ENCODE measurements around the gene USP15.

USP15 gene

DNA sequence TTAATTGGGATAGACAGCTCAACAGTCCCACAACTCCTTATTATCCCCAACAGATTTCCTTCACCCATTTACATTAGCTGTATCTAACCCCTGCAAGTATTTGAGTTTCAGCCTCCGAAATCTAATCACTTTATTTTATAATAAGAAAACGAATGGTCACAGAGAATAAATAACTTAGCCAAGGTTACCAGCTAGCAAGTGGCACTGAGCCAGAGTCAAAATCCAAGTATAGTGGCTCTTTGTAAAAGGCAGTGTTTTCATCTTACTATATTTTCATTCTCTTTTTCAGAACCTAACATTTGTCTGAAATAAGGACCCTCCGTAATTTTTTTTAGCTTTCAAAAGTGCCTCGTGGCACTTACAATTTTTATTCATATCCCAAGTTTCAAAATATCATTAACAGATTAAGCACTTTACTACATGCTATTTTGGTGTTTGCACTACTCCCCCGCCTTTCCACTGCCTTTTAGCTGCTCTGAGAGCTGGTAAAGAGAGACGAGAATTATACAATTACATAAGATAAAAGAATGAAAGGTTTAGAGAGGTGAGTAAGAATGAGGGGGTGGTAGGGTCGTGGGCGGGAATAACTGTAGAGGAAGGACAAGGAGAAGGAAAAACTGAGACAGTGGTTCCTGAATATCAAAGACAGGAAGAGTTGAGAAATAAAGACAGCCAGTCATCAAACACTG lies 3.7 kb upstream of the USP15 start:
- DNase-seq (ENCODE audit: low read depth in 2 of 3, low spot score in 1 of 3): peak; percentile 22 to 50 (median 44)

DNA sequence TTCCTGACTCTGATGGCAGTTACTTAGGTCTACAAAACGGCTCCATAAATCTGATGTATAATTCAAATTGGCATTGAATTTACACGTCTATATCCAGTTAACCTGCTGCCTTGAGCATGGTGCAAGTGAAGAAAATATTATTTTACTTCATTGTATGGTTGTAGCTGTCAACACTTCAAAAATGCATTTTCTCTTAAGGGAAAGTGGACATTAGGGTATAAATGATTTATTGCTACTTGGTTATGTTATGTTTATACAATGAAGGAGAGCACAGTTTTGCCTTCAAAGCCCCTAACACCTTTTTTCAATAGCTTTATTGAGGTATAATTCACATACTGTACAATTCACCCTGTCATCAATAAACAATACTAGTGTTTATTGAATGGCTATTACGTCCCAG lies 2.0 kb upstream of the USP15 start:
- DNase-seq (ENCODE audit: low read depth in 2 of 3, low spot score in 1 of 3): no peak

DNA sequence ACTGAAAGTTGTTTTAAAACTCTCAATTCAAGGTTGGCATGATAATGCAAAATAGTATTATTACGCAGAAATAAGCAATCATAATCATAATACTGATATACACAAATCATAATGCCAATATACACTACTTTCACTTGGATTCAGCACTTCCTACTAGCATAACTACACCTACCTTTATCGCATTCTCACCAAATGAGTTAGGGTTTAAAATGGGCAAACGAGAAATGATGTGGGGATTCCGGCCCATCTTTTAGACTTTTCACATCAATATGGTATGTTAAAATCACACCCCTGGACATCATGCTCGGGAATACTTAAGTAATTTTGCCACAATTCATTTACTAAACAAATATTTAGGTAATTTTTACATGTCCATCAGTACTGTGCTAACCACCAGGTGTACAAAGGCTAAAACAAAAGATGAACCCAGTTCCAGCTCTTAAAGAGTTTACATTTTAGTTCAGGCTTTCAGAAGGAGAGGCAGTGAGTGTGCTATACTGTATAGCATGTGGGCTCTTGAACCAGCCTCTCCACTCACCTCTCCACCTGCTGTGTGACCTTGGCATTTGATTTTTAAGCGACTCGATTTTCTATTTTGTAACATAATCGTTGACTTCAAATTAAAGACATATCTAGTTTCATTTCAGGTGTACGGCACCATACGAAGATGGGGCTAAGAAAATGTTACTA lies 1.1 kb upstream of the USP15 start:
- no peak for DNase-seq (ENCODE audit: low read depth in 2 of 3, low spot score in 1 of 3)

DNA sequence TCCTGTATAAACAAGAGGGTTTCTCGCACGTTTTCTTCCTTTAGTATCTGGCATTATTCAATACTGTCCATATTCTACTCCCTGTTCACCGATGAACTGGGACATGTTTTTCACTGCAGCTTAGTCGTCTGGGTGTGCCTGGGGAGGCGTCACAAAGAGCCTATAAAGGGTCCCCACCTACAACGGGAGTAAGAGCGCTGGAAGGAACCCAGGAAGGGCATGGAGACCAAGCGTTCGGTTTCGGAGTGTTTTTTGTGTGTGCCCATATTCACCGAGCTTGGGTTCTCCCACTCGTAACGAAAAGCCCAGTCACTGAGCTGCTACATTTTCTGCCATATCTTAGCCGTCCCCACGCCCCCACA lies 592 bp upstream of the USP15 start:
- DNase-seq (ENCODE audit: low read depth in 2 of 3, low spot score in 1 of 3): no peak

DNA sequence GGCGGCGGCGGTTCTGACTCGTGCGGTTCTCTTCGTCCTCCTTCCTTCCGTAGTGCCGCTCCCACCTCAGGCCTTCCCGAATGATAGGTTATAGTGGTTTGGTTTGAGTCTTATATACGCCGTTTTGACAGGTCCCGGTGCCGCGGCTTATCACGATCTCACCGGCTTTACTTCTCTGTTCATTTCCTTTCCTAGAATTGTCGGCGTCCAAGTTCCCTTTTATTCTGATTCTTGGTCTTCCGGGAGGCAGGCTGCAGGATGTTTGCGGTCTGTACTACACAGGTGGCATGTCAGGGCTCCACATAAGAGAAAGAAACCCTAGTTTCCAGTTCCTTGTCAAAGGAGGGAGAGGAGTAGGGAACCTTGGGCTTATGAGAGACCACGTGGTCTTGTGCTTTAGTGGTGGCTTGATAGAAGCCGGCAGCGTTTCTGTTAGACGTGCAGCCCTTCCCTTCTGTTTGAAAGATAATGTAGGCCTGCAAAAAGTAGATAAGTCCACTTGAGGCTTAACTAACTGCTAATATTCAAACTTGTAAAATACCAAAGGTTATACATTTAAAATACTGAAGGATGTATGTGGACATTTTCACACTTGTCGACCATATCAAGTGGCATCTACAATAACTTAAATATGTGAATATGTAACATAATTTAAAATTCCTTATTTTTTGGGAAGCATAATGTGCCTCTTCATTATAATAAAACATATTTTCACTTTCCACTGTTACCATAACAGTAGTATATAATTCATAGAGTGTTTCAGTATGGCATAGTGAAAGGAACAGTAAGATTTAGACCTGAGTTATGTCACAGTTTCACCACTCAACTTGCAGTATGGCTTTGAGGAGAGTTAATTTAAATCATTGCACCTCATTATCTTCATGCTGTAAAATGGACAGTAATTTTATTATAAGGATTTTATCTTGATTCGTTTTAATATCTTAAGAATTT lies 804 bp downstream of the USP15 start:
- DNase-seq (ENCODE audit: low read depth in 2 of 3, low spot score in 1 of 3): peak; percentile 18 to 30 (median 22)

DNA sequence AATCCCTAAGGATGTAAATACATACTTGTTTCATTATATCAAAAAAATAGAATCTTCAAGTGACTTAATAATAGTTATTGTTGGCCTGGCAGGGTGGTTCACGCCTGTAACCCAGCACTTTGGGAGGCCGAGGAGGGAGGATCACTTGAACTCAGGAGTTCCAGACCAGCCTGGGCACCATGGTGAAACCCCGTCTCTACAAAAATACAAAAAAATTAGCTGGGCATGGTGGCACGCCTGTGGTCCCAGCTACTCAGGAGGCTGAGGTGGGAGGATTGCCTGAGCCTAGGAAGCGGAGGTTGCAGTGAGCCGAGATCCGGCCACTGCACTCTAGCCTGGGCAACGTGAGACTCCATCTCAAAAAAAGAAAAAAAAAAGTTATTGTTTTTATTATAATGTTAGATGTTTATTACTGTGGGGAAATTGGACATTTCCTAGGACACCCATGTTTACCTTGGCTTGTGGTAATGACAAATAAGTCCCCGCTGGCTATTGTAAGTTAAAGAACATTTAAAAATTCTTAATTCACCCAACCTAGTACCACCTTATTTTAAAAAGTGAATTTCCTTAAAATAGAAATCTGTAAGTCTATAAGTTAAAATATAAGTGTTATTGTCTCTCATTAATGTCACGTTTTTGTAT lies 1.8 kb downstream of the USP15 start:
- no peak for DNase-seq (ENCODE audit: low read depth in 2 of 3, low spot score in 1 of 3)

DNA sequence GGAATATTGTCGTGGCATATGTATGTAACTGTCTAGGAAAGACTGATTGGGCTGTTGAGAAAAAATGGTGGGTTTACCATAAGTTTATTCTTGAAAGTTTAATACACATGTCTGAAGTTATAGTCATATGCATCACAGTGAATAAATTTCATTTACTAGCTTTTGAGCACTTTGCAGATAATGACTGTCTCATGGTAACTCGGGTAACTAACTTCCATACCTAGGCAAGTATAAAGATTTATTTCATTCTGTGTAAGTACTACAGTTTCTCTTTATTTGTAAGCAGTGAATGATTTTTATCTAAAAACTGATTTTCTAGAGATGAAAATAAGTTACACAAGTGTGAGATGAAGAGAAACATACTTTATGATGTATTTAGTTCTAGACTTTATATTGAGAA lies 3.0 kb downstream of the USP15 start:
- no peak for DNase-seq (ENCODE audit: low read depth in 2 of 3, low spot score in 1 of 3)

DNA sequence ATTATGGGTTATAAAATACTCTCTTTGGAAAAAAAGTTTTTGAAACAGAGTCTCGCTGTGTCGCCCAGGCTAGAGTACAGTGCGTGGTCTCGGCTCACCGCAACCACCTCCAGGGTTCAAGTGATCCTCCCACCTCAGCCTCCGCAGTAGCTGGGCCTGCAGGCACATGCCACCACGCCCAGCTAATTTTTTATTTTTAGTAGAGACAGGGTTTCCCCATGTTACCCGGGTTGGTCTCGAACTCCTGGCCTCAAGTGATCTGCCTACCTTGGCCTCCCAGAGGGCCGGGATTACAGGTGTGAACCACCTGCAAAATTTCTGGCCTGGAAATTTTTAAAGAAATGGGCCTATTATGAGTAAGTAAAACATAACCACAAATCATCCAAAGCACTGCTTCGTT lies 3.8 kb downstream of the USP15 start:
- DNase-seq (ENCODE audit: low read depth in 2 of 3, low spot score in 1 of 3): peak in 1 of 3 donors; percentile 3

DNA sequence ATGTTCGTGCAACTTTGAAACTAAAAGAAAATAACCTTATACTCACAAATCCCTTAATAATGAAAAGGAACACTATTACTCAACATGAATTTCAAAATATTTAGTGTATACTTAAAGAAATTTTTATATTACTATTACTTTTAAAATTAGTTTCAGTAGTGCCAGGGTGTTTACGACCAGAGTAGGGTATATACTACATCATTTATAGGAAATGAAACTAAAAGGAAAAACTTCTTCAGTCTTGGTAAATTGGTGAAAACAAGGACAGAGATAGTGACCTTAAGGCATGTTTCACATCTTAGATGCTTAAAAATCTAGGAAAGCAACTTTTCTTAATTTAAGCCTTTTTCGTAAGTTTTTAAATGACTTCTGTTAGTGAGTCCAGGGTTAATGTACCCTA lies 4.5 kb downstream of the USP15 start:
- DNase-seq (ENCODE audit: low read depth in 2 of 3, low spot score in 1 of 3): no peak

DNA sequence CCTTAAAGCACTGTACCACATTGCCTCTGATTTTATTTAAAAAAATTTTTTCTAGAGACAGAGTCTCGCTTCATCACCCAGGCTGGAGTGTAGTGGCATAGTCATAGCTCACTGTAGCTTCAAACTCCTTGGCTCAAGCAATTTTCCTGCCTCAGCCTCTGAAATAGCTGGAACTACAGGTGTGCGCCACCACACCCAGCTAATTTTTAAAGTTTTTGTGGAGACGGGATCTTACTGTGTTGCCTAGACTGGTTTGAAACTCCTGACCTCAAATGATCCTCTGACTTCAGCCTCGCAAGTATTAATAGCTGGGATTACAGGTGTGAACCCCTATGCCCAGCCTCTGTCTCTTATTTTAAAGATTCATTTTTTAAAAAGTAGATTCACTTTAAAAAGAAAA lies 5.3 kb downstream of the USP15 start:
- no peak for DNase-seq (ENCODE audit: low read depth in 2 of 3, low spot score in 1 of 3)

DNA sequence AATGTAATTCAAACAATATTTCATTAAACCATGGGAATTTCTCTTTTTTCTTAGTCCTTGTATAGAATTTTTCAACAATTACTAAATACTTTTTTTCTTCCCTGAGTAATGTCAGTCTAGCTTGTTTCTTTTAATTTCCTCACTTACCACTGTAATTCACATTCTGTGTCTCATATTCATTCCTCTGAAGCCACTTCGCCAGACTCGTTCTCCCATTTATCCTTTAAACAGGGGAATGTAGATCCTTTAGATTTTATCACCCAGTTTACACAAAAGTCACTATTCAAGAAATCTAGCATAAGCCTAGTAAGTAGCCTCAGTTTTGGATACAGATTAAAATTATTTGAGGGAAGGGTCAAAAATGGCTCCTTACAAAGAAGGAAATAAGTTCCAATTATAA lies 6.8 kb downstream of the USP15 start:
- no peak for DNase-seq (ENCODE audit: low read depth in 2 of 3, low spot score in 1 of 3)

DNA sequence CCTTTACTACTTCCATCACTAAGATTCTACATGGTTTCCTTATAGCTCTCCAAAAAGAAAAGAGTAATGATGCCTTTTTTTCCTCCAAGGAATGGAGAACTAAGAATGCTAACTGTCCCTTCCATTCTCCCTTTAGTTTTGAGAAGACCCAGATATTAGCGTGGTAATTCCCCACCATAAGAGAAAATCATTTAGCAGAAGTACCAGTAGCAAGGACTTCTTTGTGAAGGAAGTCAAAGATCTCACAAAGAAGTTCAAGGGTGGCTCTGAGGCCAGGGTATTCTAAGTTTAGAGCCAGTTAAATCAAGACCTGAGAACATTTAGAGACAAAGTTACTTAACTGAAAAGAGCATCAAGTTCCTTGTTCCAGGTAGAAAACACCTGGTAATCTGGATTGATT lies 7.3 kb downstream of the USP15 start:
- DNase-seq (ENCODE audit: low read depth in 2 of 3, low spot score in 1 of 3): no peak

DNA sequence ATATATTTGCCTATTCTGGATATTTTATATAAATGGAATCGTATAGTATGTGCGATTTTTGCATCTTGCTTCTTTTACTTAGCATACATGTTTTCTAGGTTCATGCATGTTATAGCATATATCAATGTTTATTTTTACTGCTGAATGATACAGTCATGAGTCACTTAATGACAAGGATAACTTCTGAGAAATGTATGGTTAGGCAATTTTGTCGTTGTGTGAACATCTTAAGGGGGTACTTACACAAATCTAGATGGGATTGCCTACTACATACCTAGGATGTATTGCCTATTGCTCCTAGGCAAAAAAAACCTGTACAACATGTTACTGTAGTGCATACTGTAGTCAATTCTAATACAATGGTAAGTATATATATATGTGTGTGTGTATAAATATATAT lies 8.8 kb downstream of the USP15 start:
- no peak for DNase-seq (ENCODE audit: low read depth in 2 of 3, low spot score in 1 of 3)

DNA sequence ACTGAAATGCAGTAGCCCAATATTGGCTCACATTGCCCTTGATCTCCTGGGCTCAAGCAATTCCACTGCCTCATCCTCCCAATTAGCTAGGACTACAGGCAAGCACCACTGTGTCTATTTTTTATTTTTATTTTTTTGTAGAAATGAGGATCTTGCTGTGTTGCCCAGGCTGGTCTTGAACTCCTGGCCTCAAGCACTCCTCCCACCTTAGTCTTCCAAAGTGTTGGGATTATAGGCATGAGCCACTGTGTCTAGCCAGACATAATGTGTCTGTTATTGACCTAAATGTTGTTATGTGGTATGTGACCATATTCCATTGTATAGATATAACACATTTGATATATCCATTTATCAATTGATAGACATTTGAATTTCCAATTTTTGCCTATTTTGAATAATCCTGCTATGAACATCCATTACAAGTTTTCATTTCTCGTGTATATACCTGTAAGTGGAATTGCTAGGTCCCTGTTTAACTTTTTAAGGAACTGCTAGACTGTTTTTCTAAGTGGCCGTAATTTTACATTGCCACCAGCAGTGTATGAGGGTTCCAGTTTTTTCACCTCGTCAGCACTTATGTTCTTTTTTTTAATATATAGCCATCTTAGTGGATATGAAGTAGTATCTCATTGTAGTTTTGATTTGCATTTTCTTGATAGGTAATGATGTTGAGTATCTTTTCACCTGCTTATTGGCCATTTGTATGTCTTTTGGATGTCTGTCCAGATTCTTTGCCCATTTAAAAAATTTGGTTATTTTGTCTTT lies 9.4 kb downstream of the USP15 start:
- DNase-seq (ENCODE audit: low read depth in 2 of 3, low spot score in 1 of 3): no peak

DNA sequence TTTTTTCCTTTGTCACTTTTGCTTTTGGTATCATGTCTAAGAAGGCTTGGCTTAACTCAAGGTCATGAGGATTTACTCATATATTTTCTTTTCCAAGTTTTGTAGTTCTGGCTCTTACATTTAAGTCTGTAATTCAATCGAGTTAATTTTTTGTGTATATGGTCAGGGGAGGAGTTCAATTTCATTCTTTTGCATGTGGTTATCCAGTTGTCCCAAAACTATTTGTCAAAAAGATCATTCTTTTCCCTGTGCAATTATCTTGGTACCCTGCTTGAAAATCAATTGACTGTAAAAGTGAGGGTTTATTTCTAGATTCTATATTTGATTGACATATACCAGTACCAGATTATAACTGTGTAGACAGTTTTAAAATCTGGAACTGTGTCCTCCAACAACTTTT lies 10.2 kb downstream of the USP15 start:
- no peak for DNase-seq (ENCODE audit: low read depth in 2 of 3, low spot score in 1 of 3)

DNA sequence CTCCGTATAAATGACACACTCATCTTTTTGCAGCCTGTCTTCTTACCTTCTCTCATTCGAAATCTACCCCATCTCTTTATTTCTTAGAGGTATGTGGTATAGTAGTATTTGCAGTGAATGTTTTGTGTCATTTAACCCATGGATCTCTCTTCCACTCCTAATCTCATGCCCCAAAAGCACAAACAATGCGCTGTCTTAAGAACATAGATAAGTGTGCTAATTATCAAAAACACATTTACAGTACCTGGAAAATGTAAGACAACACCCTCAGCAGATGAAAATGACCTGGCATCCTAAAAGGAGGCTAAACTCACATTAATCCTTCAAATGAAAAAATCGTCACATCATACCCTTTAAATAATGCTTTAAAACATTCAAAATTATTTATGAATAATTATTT lies 10.7 kb downstream of the USP15 start:
- DNase-seq (ENCODE audit: low read depth in 2 of 3, low spot score in 1 of 3): no peak

DNA sequence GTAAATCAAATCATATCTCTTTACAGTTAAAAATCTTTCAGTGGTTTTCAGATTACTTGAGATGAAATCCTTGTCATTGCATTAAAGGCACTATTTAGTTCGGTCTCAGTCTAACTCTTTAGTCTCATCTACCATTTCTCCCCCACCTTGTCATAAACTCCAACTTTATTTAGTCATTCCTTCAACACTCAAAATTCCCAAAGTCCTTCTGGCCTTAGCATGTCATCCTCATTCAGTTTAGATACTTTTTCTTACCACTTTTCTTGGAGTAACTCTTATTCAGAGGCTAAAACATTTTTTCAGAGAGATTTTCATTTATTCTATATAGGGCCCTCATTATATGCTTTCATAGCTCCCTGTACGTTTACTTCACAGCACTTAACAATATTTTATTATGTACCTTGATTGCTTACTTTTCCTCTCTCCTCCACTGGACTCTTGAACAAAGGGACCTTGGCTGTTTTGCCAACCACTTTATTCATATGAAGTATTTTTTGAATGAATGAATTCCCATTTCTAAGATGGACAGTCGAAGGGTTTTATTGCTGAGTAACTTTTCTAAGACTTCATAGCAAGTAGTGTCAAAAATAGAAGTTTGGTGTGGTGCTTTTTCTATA lies 12.8 kb downstream of the USP15 start:
- DNase-seq (ENCODE audit: low read depth in 2 of 3, low spot score in 1 of 3): no peak

DNA sequence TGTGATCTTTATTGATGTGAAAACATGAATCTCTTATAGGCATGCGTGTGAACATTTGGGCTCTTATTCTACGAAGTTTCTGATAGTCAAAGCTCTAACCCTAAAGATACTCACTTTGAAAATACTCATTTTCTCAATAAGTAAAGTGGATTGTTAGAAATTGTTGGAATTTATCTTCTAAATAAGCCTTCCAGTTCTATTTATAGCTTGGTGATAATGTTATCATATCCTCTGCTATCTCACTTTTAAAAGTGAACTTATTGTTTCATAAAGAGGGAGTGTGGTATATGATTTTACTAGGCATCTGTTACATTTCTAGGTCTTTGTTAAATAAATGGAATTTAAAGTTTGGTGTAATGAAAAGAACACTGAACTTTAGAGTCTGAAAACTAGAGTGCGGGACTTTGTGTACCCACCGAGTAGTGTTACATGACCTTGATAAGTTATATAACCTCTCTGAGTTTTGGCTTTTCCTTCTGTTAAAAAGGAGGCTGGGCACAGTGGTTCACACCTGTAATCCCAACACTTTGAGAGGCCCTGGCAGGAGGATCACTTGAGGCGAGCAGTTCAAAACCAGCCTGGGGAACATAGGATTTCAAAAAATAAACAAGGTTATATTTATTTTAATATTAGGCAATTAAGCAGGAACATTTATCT lies 13.6 kb downstream of the USP15 start:
- DNase-seq (ENCODE audit: low read depth in 2 of 3, low spot score in 1 of 3): no peak

DNA sequence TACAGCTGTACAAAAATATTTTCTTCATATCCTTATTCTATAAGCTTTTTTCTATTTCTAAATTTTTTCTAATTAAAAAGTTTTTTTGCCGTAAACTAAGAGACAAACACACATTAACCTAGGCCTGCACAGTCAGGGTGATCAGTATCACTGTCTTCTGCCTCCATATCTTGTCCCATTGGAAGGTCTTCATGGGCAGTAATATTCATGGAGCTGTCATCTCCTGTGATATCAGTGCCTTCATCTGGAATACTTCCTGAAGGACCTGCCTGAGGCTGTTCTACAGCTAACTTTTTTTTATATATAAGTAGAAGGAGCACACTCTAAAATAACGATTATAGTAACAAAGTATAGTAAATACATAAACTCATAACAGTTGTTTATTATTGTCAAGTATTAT lies 17.8 kb downstream of the USP15 start:
- no peak for DNase-seq (ENCODE audit: low read depth in 2 of 3, low spot score in 1 of 3)

DNA sequence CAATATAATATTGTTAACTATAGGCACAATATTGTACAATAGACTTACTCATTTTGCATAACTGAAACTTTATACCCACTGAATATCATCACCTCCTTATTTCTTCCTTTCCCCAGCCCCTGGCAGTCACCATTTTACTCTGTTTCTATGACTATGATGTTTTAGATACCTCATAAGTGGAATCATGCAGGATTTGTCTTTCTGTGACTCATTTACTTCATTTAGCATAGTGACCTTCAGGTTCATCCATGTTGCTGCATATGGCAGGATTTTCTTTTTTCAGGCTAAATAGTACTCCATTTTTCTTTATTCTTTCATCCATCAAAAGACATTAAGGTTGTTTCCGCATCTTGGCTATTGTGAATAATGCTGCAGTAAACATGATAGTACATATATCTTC lies 18.9 kb downstream of the USP15 start:
- DNase-seq (ENCODE audit: low read depth in 2 of 3, low spot score in 1 of 3): no peak
